Thyroid gland (tissue), 4 donors: ENCODE measurements around the gene MAPT. TPM values are rescaled to one million over a fixed set of nuclear protein-coding genes. Genes with fewer than 3 reads are reported as not detected.

Experiments used
- DNase-seq, 2 donors: peaks; one replicate each; pipeline ENCODE4 v3.0.0-alpha.2; 2019
- H3K27ac ChIP-seq, 3 donors: fragments of 200-600 bp; sonication (generic); 1 replicate in 2 of 3; 2 replicates in 1 of 3; pipeline ENCODE4 v1.5.1; 2016 to 2019; ENCODE audit warnings: mild to moderate bottlenecking in 1 of 3, moderate library complexity in 1 of 3
- H3K27me3 ChIP-seq: fragments of 200-600 bp; sonication (generic); one replicate; pipeline ENCODE4 v1.5.1; 2019
- H3K36me3 ChIP-seq, 2 donors: fragments of 200-600 bp; sonication (generic); one replicate each; pipeline ENCODE4 v1.5.1; 2016 to 2019
- H3K4me1 ChIP-seq, 2 donors: fragments of 200-600 bp; sonication (generic); one replicate each; pipeline ENCODE4 v1.5.1; 2017 to 2019
- H3K4me3 ChIP-seq, 3 donors: fragments of 200-600 bp; sonication (generic); replicated peaks in 1 of 3; 1 replicate in 2 of 3; 2 replicates in 1 of 3; pipeline ENCODE4 v1.5.1; 2016; ENCODE audit warnings: mild to moderate bottlenecking in 1 of 3
- H3K9me3 ChIP-seq: fragments of 200-600 bp; sonication (generic); one replicate; pipeline ENCODE4 v1.5.1; 2017
- CTCF ChIP-seq, 6 experiments: fragments of 200-600 bp in 3 of 6; fragments of 450-650 bp in 3 of 6; sonication (generic) in 3 of 6; IDR thresholded peaks; one replicate each; pipeline ENCODE4 v1.5.1; 2016 to 2019; ENCODE audit warnings: antibody characterized with exemption in 6 of 6, mild to moderate bottlenecking in 2 of 6, inconsistent platforms in 1 of 6, moderate library complexity in 1 of 6
- POLR2A ChIP-seq, 2 donors: fragments of 450-650 bp; IDR thresholded peaks; one replicate each; pipeline ENCODE4 v1.6.1; 2017; ENCODE audit warnings: antibody characterized with exemption in 2 of 2, mild to moderate bottlenecking in 2 of 2, moderate library complexity in 1 of 2
- WGBS, 2 donors: methylation state at CpG; one replicate each; pipeline ENCODE4 v1.1.5; 2017; 5-methylcytosine and 5-hydroxymethylcytosine counted together
- intact Hi-C: fragments of 100-400 bp; cut with DNase I; formaldehyde crosslinking; loops from one replicate; pipeline ENCODE4 v1.15.1; 2023
- total RNA-seq, 4 donors: library from RNA; depleted of rRNA; stranded (reverse); fragments of >200 nt; gene quantifications; one replicate each; pipeline ENCODE4 v1.2.3, GENCODE V29; 2016

Gene MAPT
- total RNA-seq, 4 donors from 2014 or later: 0.54 to 1.8 (median 0.92) TPM

- intact Hi-C loops: no loop called here
- 92 to 96% methylated on average over 8 to 9 of the region's 9 CpGs for WGBS, 2 donors
- Histone ChIP-seq H3K9me3 (no peaks in the 10 kb centered on the region), H3K36me3 (no peaks in the 10 kb centered on the region), H3K27ac (no peak overlapping the region), H3K4me1 (no peaks in the 10 kb centered on the region), H3K4me3 (no peak overlapping the region), H3K27me3 (no peaks in the 10 kb centered on the region)
- TF ChIP-seq POLR2A (IDR thresholded peaks at IDR 0.05) (no peak), CTCF (IDR thresholded peaks at IDR 0.05) (no peak)
- DNase-seq: no peak
Measured at GRCh38 chr17:45920083-45920482, 25.7 kb downstream of the MAPT start.

GRCh38 chr17:45923511-45924268 lies 29.3 kb downstream of the MAPT start:
- Histone ChIP-seq H3K27ac (no peak overlapping the region), H3K36me3 (no peaks in the 10 kb centered on the region), H3K9me3 (no peaks in the 10 kb centered on the region), H3K4me1 (no peaks in the 10 kb centered on the region), H3K4me3 (no peak overlapping the region), H3K27me3 (no peaks in the 10 kb centered on the region)
- whole genome bisulfite sequencing, 2 donors: 62 to 65% methylated on average over 7 of the region's 7 CpGs
- intact Hi-C loops: no loop called here
- no peak for TF ChIP-seq CTCF (IDR thresholded peaks at IDR 0.05)
- TF ChIP-seq POLR2A (IDR thresholded peaks at IDR 0.05): no peak
- DNase-seq: no peak

- H3K4me3 ChIP-seq: no peak overlapping the region
- intact Hi-C loops: no loop called here
- H3K4me1 ChIP-seq: no peaks in the 10 kb centered on the region
- TF ChIP-seq POLR2A (IDR thresholded peaks at IDR 0.05) (no peak), CTCF (IDR thresholded peaks at IDR 0.05) (no peak)
- DNase-seq: no peak
- H3K9me3 ChIP-seq: no peaks in the 10 kb centered on the region
- no peaks in the 10 kb centered on the region for H3K27me3 ChIP-seq
- no peaks in the 10 kb centered on the region for H3K36me3 ChIP-seq
- WGBS, 2 donors: 63 to 74% methylated on average over 9 to 10 of the region's 10 CpGs
- no peak overlapping the region for H3K27ac ChIP-seq
Measured at GRCh38 chr17:45924332-45924820, 30.0 kb downstream of the MAPT start.

- H3K4me3 ChIP-seq: no peak overlapping the region
- intact Hi-C loops: no loop called here
- TF ChIP-seq CTCF (IDR thresholded peaks at IDR 0.05): no peak
- H3K27ac ChIP-seq: no peak overlapping the region
- H3K36me3 ChIP-seq: no peaks in the 10 kb centered on the region
- no peaks in the 10 kb centered on the region for H3K27me3 ChIP-seq
- H3K9me3 ChIP-seq: no peaks in the 10 kb centered on the region
- no peaks in the 10 kb centered on the region for H3K4me1 ChIP-seq
- DNase-seq: no peak
Measured at GRCh38 chr17:45925311-45925710, 31.0 kb downstream of the MAPT start.

- H3K27ac ChIP-seq: no peak overlapping the region
- no peaks in the 10 kb centered on the region for H3K4me1 ChIP-seq
- WGBS, 2 donors: 86 to 90% methylated on average over 4 of the region's 4 CpGs
- no peak for TF ChIP-seq CTCF (IDR thresholded peaks at IDR 0.05)
- TF ChIP-seq POLR2A (IDR thresholded peaks at IDR 0.05): no peak
- no peaks in the 10 kb centered on the region for H3K27me3 ChIP-seq
- no peaks in the 10 kb centered on the region for H3K36me3 ChIP-seq
- intact Hi-C loops: no loop called here
- no peaks in the 10 kb centered on the region for H3K9me3 ChIP-seq
- no peak for DNase-seq
- H3K4me3 ChIP-seq: no peak overlapping the region
Measured at GRCh38 chr17:45927247-45927646, 32.9 kb downstream of the MAPT start.
